ENCODE measurements around the gene PEAR1.

Gene PEAR1

GRCh38 chr1:156951371-156951770 is 57.9 kb downstream of the PEAR1 start:
- Histone ChIP-seq H2AFZ (ENCODE audit: low read length, unreplicated experiment) (no peak overlapping the region), H3K4me1 (ENCODE audit: control insufficient read depth, insufficient read depth, low read length, unreplicated experiment) (no peaks in the 10 kb centered on the region), H3K79me2 (ENCODE audit: control insufficient read depth, insufficient read depth, low read length, unreplicated experiment) (no peaks in the 10 kb centered on the region), H3K27ac (ENCODE audit: low read depth, low read length) (no peak overlapping the region), H3K36me3 (ENCODE audit: insufficient read depth, low read length) (peaks cover 17% of the 10 kb centered on the region; the same call in 1 of the 2 replicates), H3K4me3 (ENCODE audit: low read depth, low read length) (no peak overlapping the region), H3K27me3 (ENCODE audit: insufficient read depth, low read length) (no peaks in the 10 kb centered on the region)

- H3K27me3 ChIP-seq (ENCODE audit: insufficient read depth, low read length): no peaks in the 10 kb centered on the region
- no peak overlapping the region for H3K27ac ChIP-seq (ENCODE audit: low read depth, low read length)
- H2AFZ ChIP-seq (ENCODE audit: low read length, unreplicated experiment): no peak overlapping the region
- H3K4me1 ChIP-seq (ENCODE audit: control insufficient read depth, insufficient read depth, low read length, unreplicated experiment): no peaks in the 10 kb centered on the region
- H3K4me3 ChIP-seq (ENCODE audit: low read depth, low read length): no peak overlapping the region
- peaks cover 9% of the 10 kb centered on the region; the same call in 1 of the 2 replicates for H3K36me3 ChIP-seq (ENCODE audit: insufficient read depth, low read length)
- no peaks in the 10 kb centered on the region for H3K79me2 ChIP-seq (ENCODE audit: control insufficient read depth, insufficient read depth, low read length, unreplicated experiment)
These were observed 60.1 kb downstream of the PEAR1 start for GRCh38 chr1:156953571-156953970.

- H3K36me3 ChIP-seq (ENCODE audit: insufficient read depth, low read length): peaks cover 4% of the 10 kb centered on the region; the same call in 1 of the 2 replicates
- no peaks in the 10 kb centered on the region for H3K4me1 ChIP-seq (ENCODE audit: control insufficient read depth, insufficient read depth, low read length, unreplicated experiment)
- no peak overlapping the region for H3K27ac ChIP-seq (ENCODE audit: low read depth, low read length)
- H3K4me3 ChIP-seq (ENCODE audit: low read depth, low read length): no peak overlapping the region
- no peaks in the 10 kb centered on the region for H3K27me3 ChIP-seq (ENCODE audit: insufficient read depth, low read length)
- no peak overlapping the region for H2AFZ ChIP-seq (ENCODE audit: low read length, unreplicated experiment)
- H3K79me2 ChIP-seq (ENCODE audit: control insufficient read depth, insufficient read depth, low read length, unreplicated experiment): no peaks in the 10 kb centered on the region
These were observed 62.8 kb downstream of the PEAR1 start for GRCh38 chr1:156956333-156956732.

GRCh38 chr1:156957634-156958033 is 64.1 kb downstream of the PEAR1 start:
- no peaks in the 10 kb centered on the region for H3K27me3 ChIP-seq (ENCODE audit: insufficient read depth, low read length)
- H3K27ac ChIP-seq (ENCODE audit: low read depth, low read length): no peak overlapping the region
- no peaks in the 10 kb centered on the region for H3K4me1 ChIP-seq (ENCODE audit: control insufficient read depth, insufficient read depth, low read length, unreplicated experiment)
- H2AFZ ChIP-seq (ENCODE audit: low read length, unreplicated experiment): no peak overlapping the region
- H3K79me2 ChIP-seq (ENCODE audit: control insufficient read depth, insufficient read depth, low read length, unreplicated experiment): no peaks in the 10 kb centered on the region
- H3K36me3 ChIP-seq (ENCODE audit: insufficient read depth, low read length): peaks cover 7% of the 10 kb centered on the region; the same call in 1 of the 2 replicates
- H3K4me3 ChIP-seq (ENCODE audit: low read depth, low read length): no peak overlapping the region

GRCh38 chr1:156958247-156958714 is 64.8 kb downstream of the PEAR1 start:
- H3K27ac ChIP-seq (ENCODE audit: low read depth, low read length): no peak overlapping the region
- no peaks in the 10 kb centered on the region for H3K27me3 ChIP-seq (ENCODE audit: insufficient read depth, low read length)
- H3K4me1 ChIP-seq (ENCODE audit: control insufficient read depth, insufficient read depth, low read length, unreplicated experiment): no peaks in the 10 kb centered on the region
- peaks cover 7% of the 10 kb centered on the region; the same call in 1 of the 2 replicates for H3K36me3 ChIP-seq (ENCODE audit: insufficient read depth, low read length)
- H2AFZ ChIP-seq (ENCODE audit: low read length, unreplicated experiment): no peak overlapping the region
- H3K79me2 ChIP-seq (ENCODE audit: control insufficient read depth, insufficient read depth, low read length, unreplicated experiment): no peaks in the 10 kb centered on the region
- H3K4me3 ChIP-seq (ENCODE audit: low read depth, low read length): no peak overlapping the region

- Histone ChIP-seq H3K27me3 (ENCODE audit: insufficient read depth, low read length) (no peaks in the 10 kb centered on the region), H3K4me3 (ENCODE audit: low read depth, low read length) (no peak overlapping the region), H3K36me3 (ENCODE audit: insufficient read depth, low read length) (peaks cover 6% of the 10 kb centered on the region; the same call in 1 of the 2 replicates), H3K79me2 (ENCODE audit: control insufficient read depth, insufficient read depth, low read length, unreplicated experiment) (no peaks in the 10 kb centered on the region), H3K4me1 (ENCODE audit: control insufficient read depth, insufficient read depth, low read length, unreplicated experiment) (peaks cover 10% of the 10 kb centered on the region), H3K27ac (ENCODE audit: low read depth, low read length) (no peak overlapping the region), H2AFZ (ENCODE audit: low read length, unreplicated experiment) (no peak overlapping the region)
These were observed 65.9 kb downstream of the PEAR1 start for GRCh38 chr1:156959414-156959813.

GRCh38 chr1:156959925-156960324 is 66.4 kb downstream of the PEAR1 start:
- no peaks in the 10 kb centered on the region for H3K27me3 ChIP-seq (ENCODE audit: insufficient read depth, low read length)
- H3K4me3 ChIP-seq (ENCODE audit: low read depth, low read length): no peak overlapping the region
- peaks cover 10% of the 10 kb centered on the region for H3K4me1 ChIP-seq (ENCODE audit: control insufficient read depth, insufficient read depth, low read length, unreplicated experiment)
- H2AFZ ChIP-seq (ENCODE audit: low read length, unreplicated experiment): no peak overlapping the region
- H3K79me2 ChIP-seq (ENCODE audit: control insufficient read depth, insufficient read depth, low read length, unreplicated experiment): no peaks in the 10 kb centered on the region
- H3K36me3 ChIP-seq (ENCODE audit: insufficient read depth, low read length): peaks cover 2% of the 10 kb centered on the region; the same call in 1 of the 2 replicates
- no peak overlapping the region for H3K27ac ChIP-seq (ENCODE audit: low read depth, low read length)

- Histone ChIP-seq H3K36me3 (ENCODE audit: insufficient read depth, low read length) (peaks cover 2% of the 10 kb centered on the region; the same call in 1 of the 2 replicates), H3K79me2 (ENCODE audit: control insufficient read depth, insufficient read depth, low read length, unreplicated experiment) (no peaks in the 10 kb centered on the region), H2AFZ (ENCODE audit: low read length, unreplicated experiment) (no peak overlapping the region), H3K27me3 (ENCODE audit: insufficient read depth, low read length) (no peaks in the 10 kb centered on the region), H3K4me3 (ENCODE audit: low read depth, low read length) (no peak overlapping the region), H3K4me1 (ENCODE audit: control insufficient read depth, insufficient read depth, low read length, unreplicated experiment) (peaks cover 10% of the 10 kb centered on the region), H3K27ac (ENCODE audit: low read depth, low read length) (no peak overlapping the region)
These were observed 68.2 kb downstream of the PEAR1 start for GRCh38 chr1:156961709-156962108.

GRCh38 chr1:156963621-156964020 is 70.1 kb downstream of the PEAR1 start:
- H3K79me2 ChIP-seq (ENCODE audit: control insufficient read depth, insufficient read depth, low read length, unreplicated experiment): no peaks in the 10 kb centered on the region
- no peak overlapping the region for H3K27ac ChIP-seq (ENCODE audit: low read depth, low read length)
- H3K36me3 ChIP-seq (ENCODE audit: insufficient read depth, low read length): peaks cover 2% of the 10 kb centered on the region; the same call in 1 of the 2 replicates
- H3K27me3 ChIP-seq (ENCODE audit: insufficient read depth, low read length): no peaks in the 10 kb centered on the region
- peaks cover 10% of the 10 kb centered on the region for H3K4me1 ChIP-seq (ENCODE audit: control insufficient read depth, insufficient read depth, low read length, unreplicated experiment)
- H2AFZ ChIP-seq (ENCODE audit: low read length, unreplicated experiment): no peak overlapping the region
- no peak overlapping the region for H3K4me3 ChIP-seq (ENCODE audit: low read depth, low read length)

GRCh38 chr1:156964441-156964840 is 70.9 kb downstream of the PEAR1 start:
- Histone ChIP-seq H3K36me3 (ENCODE audit: insufficient read depth, low read length) (peaks cover 2% of the 10 kb centered on the region; the same call in 1 of the 2 replicates), H3K4me1 (ENCODE audit: control insufficient read depth, insufficient read depth, low read length, unreplicated experiment) (peaks cover 10% of the 10 kb centered on the region), H3K27me3 (ENCODE audit: insufficient read depth, low read length) (no peaks in the 10 kb centered on the region), H3K4me3 (ENCODE audit: low read depth, low read length) (no peak overlapping the region), H2AFZ (ENCODE audit: low read length, unreplicated experiment) (no peak overlapping the region), H3K27ac (ENCODE audit: low read depth, low read length) (no peak overlapping the region), H3K79me2 (ENCODE audit: control insufficient read depth, insufficient read depth, low read length, unreplicated experiment) (no peaks in the 10 kb centered on the region)

Data from ACC112 (cell line).